Medulla oblongata (tissue), 1 donor: Measurements from ENCODE around the gene TBC1D19.

Experiments used
- DNase-seq: peaks from one replicate; pipeline ENCODE4 v3.0.0-alpha.2; 2015; ENCODE audit errors: extremely low spot score

TBC1D19 gene

DNA sequence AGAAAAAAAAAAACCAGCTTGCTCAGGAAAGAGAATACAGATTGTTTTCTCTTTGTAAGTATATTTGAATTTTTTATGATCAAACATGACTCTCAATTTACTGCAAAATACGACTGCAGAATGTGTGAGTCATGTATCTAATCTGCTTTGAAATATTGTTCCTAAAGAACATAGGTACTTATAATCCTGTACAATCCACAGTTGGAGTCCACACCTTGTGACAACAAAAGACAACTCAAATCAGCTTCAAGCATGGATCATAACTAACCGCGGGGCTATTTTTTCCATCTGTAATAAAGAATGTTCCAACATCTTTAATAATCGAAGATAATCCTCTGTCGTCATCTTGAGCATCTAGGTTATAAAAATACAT lies 198.9 kb downstream of the TBC1D19 start:
- no peak for DNase-seq

DNA sequence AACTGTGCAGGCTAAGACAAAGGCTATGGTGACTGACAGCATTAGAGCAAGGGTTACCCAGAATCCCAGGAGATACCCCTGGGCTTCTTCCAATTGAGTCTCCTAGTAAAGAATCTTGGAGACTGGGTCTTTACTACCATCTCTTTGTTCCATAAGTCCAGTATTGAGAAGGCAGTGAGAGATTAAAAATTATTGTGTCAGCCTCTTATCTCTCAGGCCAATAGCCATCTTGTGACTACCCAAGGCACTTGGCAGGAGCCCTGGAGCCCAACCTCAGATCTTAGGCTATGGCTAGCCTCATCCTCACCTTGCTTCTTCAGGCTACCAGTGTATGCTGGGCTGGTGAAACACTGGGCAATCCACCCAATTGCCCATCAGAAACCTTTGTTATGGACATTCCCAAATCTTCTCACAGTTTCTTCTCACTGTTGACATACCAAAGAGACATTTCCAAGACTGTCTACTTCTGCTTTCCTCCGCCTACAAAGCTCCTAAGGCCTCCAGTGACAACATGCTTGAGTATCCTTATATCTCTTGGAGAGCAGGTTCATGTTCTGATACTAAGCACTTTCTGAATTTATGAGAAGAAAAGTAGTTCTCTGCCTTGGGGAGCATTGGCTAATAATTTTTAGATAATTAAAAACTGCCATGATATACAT lies 200.5 kb downstream of the TBC1D19 start:
- no peak for DNase-seq

DNA sequence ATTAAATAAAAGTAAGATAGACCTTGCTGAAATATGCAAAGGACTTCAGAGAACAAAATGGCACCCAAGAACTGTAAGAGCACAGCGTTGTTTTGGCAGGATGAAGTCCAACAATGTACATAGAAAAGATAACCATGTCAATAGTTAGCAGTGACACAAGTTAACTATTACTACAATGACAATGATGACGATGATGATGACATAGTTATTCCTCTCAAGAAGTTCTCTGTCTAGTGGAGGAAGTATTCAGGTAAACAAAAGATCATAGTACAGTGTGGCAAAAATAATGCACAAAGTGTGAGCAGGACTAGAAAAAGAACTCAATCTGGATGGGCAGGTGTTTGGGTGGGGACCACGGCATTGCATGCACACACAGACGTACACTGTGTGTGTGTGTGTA lies 201.4 kb downstream of the TBC1D19 start:
- DNase-seq: no peak

DNA sequence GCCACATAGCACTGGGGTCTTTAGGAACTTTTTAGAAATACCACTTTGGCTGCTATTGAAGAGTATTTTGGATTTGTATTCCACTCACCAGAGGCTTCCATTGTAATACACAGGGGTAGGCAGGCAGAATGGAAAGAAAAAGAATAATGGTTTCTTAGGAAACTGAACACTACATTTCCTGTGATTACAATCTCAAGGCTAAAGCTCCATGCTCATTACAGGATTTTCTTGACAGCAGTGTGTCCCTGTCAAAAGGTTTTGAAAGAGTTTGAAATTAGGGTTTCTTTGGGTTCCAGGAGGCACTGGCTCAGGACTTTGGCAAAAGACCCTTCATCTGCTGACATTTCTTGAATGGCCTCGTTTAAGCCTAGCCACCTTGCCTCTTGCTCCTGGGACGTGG lies 201.9 kb downstream of the TBC1D19 start:
- DNase-seq: peak; percentile 10

DNA sequence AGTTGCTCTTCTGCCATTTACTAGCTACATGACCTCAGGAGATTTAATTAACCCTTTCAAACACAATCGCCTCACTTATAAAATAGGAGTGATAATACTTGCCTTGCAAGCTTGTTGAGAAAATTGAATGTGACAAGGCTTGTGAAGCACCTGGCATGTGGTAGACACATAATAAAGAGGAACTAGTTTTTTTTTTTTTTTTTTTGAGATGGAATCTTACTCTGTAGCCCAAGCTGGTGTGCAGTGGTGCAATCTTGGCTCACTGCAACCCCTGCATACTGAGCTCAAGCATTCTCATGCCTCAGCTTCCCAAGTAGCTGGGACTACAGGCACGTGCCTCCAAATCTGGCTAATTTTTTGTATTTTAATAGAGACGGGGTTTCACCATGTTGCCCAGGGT lies 203.0 kb downstream of the TBC1D19 start:
- DNase-seq: no peak

DNA sequence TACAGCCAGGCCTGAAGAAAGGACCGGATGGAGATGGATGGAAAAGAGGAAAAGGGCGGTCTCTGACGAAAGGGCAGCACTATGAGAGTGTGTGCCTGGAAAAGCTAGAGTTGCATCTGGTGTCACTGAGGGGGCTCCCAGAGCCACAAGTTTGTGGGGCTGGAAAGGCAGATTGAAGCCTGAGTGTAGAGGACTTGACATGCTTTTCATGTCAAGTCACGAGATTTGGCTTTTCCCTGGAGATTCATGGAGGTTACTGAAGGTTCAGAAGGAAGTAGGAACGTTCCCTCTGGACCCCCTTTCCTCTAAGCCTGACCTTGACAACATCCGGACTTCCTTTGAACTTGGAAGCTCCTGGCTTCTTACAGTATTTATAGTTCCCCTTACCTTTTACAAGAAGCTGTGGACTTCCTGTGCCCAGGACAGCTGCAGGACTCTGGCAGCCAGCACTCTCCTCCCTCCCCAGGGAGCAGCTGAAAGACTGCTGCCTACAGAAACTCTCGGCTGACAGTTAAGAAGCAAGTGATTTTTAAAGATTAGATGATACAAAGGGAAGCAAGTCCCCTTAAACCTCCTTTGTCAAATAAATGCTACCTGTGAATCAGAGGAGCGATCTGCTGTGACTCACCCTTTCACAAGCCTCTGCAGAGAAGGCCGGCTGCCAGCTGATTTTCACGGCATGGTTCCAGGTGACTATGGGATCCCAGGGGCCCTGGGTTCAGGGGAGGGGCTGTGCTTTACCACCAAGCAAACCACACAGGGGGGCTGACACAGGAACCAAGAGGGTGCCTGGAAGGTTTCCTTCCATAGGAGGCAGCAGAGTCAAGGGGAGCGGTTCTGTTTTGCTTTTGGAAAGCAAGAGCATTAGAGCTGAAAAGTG lies 203.8 kb downstream of the TBC1D19 start:
- no peak for DNase-seq

DNA sequence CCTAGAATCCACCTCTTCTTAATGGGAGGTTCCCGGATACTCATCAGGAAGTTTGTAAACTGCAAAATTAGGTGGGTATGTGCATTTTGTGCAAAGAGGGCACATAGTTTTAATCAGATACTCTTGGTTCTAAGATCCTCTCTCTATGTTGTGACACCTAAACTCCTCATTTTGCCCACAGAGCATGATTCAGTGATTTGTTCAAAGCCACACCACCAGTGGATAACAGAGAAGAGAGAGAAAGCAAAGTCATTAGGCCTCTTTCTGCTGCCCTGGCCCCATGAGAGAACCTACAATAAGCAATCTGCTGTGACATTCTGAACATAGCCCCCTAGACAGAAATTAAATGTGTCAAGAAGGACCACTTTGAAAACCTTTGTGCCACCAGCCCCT lies 204.5 kb downstream of the TBC1D19 start:
- DNase-seq: no peak

DNA sequence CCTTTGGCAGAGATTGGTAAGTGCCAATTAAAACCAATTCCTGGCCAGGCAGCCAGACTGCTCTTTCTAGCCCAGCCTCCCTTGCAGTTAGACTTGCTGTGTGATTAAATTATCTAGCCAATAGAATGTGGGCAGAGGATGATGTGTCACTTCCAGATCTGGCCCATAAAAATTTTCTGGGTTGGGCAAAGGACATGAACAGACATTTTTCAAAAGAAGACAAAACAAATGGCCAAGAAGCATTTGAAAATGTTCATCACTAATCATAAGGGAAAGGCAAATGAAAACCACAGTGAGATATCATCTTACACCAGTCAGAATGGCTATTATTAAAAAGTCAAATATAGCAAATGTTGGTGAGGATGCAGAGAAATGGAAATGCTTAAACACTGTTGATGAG lies 205.3 kb downstream of the TBC1D19 start:
- DNase-seq: no peak

DNA sequence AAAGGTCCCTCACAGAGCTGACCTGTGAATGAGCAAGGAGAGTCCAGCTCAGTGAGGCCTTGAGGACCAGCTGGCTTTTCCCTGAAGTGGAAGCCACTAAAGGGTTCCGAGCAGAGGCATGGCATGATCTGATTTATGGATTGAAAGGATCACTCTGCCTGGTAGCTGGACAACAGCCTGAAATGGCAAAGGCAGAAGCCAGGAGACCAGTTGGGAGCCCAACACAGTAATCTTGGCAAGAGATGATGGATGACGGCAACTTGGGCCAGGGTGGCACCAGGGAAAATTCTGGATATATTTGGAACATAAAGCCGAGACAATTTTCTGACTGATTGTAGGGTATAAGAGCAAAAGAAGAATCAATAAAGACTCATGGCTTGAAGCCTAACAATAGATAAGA lies 207.5 kb downstream of the TBC1D19 start:
- DNase-seq: no peak

DNA sequence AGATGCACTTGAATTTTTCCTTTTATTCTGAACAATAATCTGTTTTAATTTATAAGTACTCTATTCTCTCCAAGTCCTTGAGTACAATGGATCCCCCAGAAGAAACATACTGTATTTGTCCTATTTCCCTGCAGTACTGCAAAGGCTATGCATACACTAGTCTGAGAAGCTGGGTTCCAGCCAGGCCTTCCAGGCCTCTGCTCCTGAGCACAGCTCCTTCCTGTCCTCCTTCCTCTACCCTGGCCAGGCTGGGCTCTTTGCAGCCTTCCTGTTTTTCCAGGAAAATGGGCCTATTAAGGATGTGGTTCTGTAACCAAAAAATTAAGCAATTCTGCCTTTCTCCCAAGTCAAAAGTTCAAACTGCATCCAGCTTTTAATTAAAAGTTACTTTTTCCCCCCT lies 208.8 kb downstream of the TBC1D19 start:
- DNase-seq: no peak

DNA sequence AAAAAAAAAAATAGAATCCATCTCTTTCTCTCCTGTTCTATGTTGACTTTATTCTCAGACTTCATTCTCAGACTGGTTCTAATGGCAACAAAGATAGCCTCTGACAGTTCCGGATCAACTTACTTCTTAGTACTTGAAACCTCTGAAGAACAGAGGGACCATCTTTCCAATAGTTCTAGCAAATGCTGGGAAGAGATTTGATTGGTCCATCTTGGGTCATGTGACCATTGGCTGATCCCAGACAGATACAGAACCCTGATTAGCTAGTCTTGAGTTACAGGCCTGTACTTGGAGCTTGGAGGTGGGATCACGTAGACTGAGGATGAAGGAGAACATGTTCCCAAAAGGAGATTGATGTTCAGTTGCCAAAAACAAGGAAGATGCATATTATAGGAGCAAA lies 209.9 kb downstream of the TBC1D19 start:
- DNase-seq: no peak

DNA sequence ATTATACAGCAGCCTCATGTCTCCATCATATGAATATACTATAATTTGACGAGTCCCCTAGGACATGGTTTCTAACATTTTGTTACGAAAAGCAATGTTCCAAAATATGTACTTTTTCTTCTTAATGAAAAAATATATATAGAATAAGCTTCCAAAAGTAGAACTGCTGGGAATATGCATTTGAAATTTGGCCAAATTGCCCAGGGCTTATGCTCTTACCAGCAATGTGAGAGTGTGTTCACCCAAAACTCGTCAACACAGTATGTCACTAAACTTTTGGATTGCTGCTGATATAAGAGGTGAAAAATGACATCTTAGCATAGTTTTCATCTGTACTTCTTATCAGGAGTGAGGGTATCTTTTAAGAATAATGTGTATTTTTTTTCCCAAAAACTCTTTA lies 212.2 kb downstream of the TBC1D19 start:
- DNase-seq: no peak

DNA sequence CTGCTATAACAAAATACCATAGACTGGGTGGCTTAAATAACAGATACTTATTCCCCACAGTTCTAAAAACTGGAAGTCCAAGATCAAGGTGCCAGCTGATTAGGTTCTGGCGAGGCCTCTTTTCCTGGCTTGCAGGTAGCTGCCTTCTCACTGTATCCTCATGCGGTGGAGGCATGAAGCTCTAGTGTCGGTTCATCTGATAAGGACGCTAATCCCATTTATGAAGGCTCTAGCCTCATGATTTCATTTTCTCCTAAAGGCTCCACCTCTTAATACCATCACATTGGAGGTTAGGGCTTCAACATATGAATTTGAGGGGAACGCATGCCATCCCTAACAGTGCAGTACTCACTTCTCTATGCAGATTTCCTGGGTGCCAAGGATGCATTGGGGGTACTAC lies 218.9 kb downstream of the TBC1D19 start:
- DNase-seq: no peak

DNA sequence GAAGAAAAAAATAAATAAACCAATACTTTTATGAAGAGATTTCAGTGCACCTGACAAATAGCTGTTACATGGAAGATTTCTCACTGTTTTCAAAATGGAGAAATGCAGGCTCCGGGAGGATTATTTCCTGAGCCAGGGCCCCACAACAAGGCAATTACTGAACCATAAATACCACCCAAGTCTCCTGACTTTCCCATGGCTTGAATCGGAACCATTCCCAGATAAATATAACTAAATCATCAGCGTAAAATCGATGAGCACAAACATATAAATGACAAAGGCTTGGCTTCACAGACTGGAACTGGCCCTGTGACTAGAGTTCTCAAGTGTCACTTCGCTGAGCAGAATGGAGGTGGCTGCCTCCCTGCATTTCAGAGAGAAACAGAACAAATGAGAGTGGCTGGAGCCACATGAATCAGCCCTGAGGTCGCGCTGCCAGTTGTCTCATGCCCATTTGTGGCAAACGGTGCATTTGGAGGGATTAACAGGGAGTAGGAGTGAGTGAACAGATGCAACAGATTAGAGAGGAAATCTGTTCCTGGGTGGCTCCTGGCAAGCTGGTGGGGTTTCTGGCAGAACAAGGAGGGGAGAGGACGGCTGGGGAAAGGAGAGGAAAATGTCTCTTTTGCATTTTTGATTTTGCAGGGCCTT lies 219.5 kb downstream of the TBC1D19 start:
- DNase-seq: peak; percentile 26

DNA sequence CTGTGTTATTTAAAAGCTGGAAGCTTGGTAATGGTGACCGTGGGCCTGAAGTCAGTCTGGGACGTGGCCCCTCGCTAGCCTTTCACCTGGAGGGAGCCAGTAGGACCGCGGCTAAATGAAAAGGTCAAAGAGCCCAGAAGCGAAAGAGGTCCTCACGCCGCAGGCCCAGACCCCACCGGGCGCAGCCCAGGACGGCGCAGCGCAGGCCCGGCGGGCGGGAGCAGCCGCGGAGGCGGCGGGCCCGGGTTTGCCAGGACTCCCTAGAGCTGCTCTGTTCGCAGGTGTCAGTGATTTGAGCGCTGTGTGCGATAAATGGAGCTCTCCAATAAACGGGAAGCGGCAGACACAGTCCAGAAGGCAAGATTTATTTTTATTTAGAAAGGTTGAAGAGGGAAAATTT lies 220.6 kb downstream of the TBC1D19 start:
- no peak for DNase-seq

DNA sequence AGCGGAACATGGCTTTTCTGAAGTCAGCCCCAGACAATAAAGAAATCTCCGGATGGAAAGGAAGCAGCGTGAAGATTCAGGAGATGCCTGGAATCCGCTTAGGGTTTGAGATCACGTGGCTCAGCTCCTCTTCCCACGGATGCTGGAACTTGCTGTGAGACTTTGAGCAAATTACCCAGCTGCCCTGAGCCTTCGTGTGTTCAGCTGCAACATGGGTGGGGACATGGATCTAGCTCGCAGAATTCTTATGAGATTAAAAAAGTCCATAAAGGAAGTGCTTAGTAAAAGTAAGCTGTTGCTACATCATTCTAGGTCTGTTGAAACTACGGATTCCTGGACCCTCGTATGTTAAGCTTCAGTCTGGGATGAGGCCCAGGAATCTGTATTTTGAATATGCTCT lies 221.0 kb downstream of the TBC1D19 start:
- no peak for DNase-seq
